ENCODE results near the gene ANXA11.

DNA sequence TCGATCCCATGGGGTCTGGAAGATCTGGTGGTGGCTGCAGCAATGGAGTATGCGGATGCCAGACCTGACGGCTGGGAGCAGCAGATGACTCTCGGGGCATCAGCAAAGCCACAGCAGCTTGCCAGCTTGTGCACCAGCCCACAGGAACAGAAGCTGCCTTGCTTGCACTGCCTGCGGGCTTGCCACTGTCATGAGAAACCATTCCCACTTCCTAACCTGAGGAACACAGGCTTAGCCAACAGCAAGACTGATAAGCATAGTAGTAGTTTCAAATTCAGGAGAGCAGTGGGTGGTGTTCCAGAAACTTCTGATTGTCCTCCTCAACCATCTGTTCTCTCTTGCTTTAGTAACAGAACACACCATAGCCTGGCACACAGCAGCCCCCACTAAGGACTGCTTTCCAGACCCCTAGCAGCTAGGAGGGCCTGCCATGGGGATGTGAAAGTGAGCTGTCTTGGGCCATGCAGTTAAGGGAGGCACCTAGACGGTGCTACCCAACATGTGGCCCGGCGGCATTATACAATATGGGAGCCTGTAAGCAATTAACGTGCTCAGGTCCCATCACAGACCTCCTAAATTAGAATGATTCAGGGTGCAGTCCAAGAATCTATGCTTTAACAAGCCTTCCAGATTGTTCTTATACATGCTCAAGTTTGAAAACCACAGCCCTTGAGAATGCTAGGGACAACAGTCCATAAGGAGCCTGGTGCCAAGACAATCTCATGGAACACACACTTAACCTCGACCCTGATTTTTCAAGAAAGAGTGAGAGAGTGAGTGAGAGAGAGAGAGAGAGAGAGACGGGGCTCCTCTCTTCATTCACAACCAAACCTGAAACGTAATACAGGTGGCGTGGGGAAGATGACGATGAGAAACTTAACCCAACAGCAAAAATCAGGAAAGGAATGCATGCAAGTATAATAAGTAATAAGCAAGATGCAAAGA, 7.1 kb downstream of the ANXA11 start:
- TF ChIP-seq, protein P1, sequence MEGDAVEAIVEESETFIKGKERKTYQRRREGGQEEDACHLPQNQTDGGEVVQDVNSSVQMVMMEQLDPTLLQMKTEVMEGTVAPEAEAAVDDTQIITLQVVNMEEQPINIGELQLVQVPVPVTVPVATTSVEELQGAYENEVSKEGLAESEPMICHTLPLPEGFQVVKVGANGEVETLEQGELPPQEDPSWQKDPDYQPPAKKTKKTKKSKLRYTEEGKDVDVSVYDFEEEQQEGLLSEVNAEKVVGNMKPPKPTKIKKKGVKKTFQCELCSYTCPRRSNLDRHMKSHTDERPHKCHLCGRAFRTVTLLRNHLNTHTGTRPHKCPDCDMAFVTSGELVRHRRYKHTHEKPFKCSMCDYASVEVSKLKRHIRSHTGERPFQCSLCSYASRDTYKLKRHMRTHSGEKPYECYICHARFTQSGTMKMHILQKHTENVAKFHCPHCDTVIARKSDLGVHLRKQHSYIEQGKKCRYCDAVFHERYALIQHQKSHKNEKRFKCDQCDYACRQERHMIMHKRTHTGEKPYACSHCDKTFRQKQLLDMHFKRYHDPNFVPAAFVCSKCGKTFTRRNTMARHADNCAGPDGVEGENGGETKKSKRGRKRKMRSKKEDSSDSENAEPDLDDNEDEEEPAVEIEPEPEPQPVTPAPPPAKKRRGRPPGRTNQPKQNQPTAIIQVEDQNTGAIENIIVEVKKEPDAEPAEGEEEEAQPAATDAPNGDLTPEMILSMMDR (IDR thresholded peaks at IDR 0.05; ENCODE audit: low read depth, low read length, poor library complexity, severe bottlenecking) = no peak
- TF ChIP-seq EZH2phosphoT487 (IDR thresholded peaks at IDR 0.05; ENCODE audit: borderline replicate concordance, low read length) = no peak

Data from DOHH2 (cell line).